GM18517 (cell line): ENCODE results near the gene SERPINB1.

ENCODE experiments used
- ATAC-seq: cut with Tn5 transposase; IDR thresholded peaks from one replicate; pipeline ENCODE4 v1.9.1; 2021; ENCODE audit warnings: mild to moderate bottlenecking, moderate library complexity; ENCODE audit not compliant: unreplicated experiment

SERPINB1 gene

GRCh38 chr6:2795162-2795561, 46.5 kb downstream of the SERPINB1 start:
- ATAC-seq = no peak

DNA sequence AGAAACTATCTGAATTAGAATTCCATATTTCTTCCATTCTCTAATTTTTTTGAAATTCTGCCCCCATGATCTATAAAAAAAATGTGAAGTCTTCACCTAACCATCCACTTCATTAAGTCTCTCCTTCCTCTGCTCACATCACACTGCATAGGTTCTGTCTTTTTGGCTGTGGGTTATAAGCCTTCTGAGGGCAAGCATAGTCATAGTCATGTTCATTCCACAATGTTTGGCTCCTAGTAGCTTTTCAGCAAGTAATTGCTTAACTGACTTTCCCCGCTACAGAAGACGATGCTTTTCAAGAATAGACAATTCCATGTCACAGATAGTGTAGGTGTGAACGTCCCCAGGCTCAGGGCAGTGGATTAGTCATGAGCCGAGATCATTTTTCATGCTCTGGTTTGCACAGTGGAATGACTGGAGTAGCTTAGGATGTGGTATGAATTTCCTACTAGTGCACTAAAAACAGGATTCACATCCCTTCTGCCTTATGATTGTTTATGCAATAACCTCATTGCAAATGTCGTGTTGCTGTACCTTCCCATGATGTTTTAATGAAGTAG, 47.4 kb downstream of the SERPINB1 start:
- ATAC-seq = no peak

DNA sequence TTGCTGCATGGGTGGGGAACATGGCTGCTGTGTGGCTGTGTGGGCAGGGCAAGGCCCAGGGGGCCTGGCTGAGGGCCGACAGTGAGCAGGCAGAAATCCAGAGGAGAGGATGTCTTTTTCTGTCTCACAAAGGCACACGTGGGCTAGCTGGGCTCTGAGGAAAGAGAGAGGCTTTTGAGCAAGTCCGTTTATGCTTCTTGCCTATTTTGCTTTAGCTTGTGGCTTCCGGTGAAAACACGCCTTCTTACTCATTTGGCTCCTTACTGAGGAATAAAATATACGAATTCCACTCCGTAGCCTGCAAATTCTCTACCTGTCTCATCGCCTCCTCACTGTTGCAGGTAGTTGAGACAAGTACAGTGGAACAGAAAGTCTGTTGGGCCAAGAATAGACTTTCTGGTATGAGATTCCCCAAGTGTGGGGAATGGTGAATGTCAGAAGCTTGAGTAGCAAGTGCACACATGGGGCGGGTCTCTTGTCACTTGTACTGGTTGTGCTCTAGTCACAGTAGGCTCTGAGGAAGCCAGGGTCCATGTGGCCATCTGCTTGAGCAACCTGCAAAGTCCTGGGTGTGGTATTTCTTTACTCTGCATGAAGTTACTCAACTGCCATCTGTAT, 48.0 kb downstream of the SERPINB1 start:
- ATAC-seq = no peak

- ATAC-seq = no peak
Observed at GRCh38 chr6:2792330-2793110, 49.1 kb downstream of the SERPINB1 start.

- no peak for ATAC-seq
Observed at GRCh38 chr6:2791450-2791974, 50.2 kb downstream of the SERPINB1 start.

- ATAC-seq = no peak
Observed at GRCh38 chr6:2790588-2791449, 50.8 kb downstream of the SERPINB1 start.

GRCh38 chr6:2786269-2786668, 55.4 kb downstream of the SERPINB1 start:
- ATAC-seq = no peak

DNA sequence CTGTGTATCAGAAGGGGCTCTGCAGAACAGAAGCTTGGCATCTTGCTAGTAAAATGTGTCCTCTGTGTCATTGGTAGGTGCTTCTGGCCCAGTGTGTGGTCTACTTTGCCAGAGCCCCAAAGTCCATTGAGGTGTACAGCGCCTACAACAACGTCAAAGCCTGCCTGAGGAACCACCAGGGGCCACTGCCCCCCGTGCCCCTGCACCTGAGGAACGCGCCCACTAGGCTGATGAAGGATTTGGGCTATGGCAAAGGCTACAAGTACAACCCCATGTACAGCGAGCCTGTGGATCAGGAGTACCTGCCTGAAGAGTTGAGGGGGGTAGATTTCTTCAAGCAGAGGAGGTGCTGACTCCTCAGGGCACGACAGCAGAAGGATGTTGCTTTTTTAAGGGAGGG, 56.7 kb downstream of the SERPINB1 start:
- ATAC-seq = no peak

GRCh38 chr6:2784061-2784460, 57.6 kb downstream of the SERPINB1 start:
- ATAC-seq = no peak

DNA sequence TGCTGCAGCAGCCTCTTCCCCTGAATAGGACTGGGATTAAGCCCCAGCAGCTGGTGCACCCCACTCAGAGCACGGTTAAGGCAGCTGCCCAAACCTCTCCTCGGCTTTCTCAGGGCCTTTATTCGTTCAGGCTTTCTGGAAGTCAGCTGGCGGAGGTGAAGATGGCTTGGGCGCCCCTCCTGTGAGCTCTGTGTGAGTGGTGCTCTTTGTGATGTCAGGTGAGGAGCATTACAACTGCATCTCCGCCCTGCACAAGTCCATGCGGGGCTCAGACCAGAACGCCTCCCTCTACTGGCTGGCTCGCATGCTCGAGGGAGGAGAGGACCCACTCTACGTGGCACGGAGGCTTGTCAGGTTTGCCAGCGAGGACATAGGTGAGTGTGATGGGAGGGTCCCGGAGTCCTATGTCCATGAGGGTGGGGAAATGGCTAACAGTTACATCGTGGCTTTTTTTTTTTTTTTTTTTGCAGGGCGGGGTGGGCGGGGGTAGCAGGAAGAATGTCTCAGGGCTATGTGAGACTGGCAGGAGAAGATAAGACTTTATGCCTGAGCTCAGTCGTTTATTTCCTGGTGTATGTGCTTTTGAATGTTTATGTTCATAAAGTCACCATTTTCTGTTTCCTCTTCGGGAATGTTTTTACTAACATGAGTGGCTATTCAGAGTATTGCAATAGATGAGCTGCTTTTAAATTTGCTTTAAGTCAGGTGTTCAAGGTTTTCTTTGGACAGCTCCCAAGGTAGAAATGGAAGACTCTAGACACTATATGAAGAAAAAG, 58.3 kb downstream of the SERPINB1 start:
- no peak for ATAC-seq

- no peak for ATAC-seq
Observed at GRCh38 chr6:2782825-2783187, 58.9 kb downstream of the SERPINB1 start.

- ATAC-seq = no peak
Observed at GRCh38 chr6:2782356-2782708, 59.3 kb downstream of the SERPINB1 start.
